Keratinocyte (primary cell): ENCODE data around the gene SIGLEC5. TPM values are rescaled to one million over a fixed set of nuclear protein-coding genes. Genes with fewer than 3 reads are reported as not detected.

Source experiments
- DNase-seq: peaks from one replicate; pipeline ENCODE4 v3.0.0-alpha.2; 2011; ENCODE audit warnings: low read depth, missing footprints, low spot score
- FAIRE-seq: peaks from 2 replicates; lab custom pipeline; 2011; peaks lifted over from hg19 to GRCh38; lab: Jason Lieb, UNC
- H2AFZ ChIP-seq: 2 replicates; pipeline ENCODE4 v1.6.0; 2012; ENCODE audit warnings: low read length, control low read depth, inconsistent platforms; ENCODE audit not compliant: control insufficient read depth
- H3K27ac ChIP-seq: 2 replicates; pipeline ENCODE4 v1.5.1; 2011; ENCODE audit warnings: low read length; ENCODE audit not compliant: control insufficient read depth, insufficient read depth
- H3K27me3 ChIP-seq: 3 replicates; pipeline ENCODE4 v1.6.0; 2011; ENCODE audit warnings: low read length; ENCODE audit not compliant: control insufficient read depth, insufficient read depth; ENCODE audit errors: extremely low read depth
- H3K36me3 ChIP-seq, 2 experiments: 2 replicates in 1 of 2; 3 replicates in 1 of 2; pipeline ENCODE4 v1.5.1; 2011; ENCODE audit warnings: low read length in 2 of 2, mild to moderate bottlenecking in 1 of 2; ENCODE audit not compliant: control insufficient read depth in 2 of 2, insufficient read depth in 2 of 2; ENCODE audit errors: extremely low read depth in 1 of 2
- H3K4me1 ChIP-seq: 3 replicates; pipeline ENCODE4 v1.5.1; 2011; ENCODE audit warnings: low read length; ENCODE audit not compliant: control insufficient read depth, insufficient read depth; ENCODE audit errors: extremely low read depth
- H3K4me2 ChIP-seq: 3 replicates; pipeline ENCODE4 v1.6.0; 2011; ENCODE audit warnings: low read depth, low read length; ENCODE audit not compliant: control insufficient read depth, insufficient read depth; ENCODE audit errors: extremely low read depth
- H3K4me3 ChIP-seq, 3 experiments: fragments of 200-600 bp in 1 of 3; sonication (generic) in 1 of 3; 2 replicates in 2 of 3; 3 replicates in 1 of 3; pipeline ENCODE4 v1.5.1; 2011 to 2016; ENCODE audit warnings: low read length in 3 of 3, mild to moderate bottlenecking in 3 of 3, control low read depth in 2 of 3, inconsistent platforms in 1 of 3, low read depth in 1 of 3, mixed read lengths in 1 of 3, mixed run types in 1 of 3, moderate library complexity in 1 of 3; ENCODE audit not compliant: control insufficient read depth in 2 of 3, insufficient read depth in 2 of 3; ENCODE audit errors: extremely low read depth in 1 of 3
- H3K79me2 ChIP-seq: 2 replicates; pipeline ENCODE4 v1.6.0; 2012; ENCODE audit warnings: low read length; ENCODE audit not compliant: control insufficient read depth, insufficient read depth
- H3K9ac ChIP-seq: 3 replicates; pipeline ENCODE4 v1.6.0; 2011; ENCODE audit warnings: low read length; ENCODE audit not compliant: control insufficient read depth, insufficient read depth; ENCODE audit errors: extremely low read depth
- H3K9me1 ChIP-seq: 3 replicates; pipeline ENCODE4 v1.6.0; 2011; ENCODE audit warnings: low read length; ENCODE audit not compliant: control insufficient read depth, insufficient read depth; ENCODE audit errors: extremely low read depth
- H3K9me3 ChIP-seq: 2 replicates; pipeline ENCODE4 v1.5.1; 2012; ENCODE audit warnings: low read depth, low read length; ENCODE audit not compliant: control insufficient read depth
- H4K20me1 ChIP-seq: 3 replicates; pipeline ENCODE4 v1.6.0; 2011; ENCODE audit warnings: low read length; ENCODE audit not compliant: control insufficient read depth, insufficient read depth; ENCODE audit errors: extremely low read depth
- CTCF ChIP-seq, 3 experiments: IDR thresholded peaks in 1 of 3; conservative IDR thresholded peaks in 1 of 3; optimal IDR thresholded peaks in 1 of 3; 2 replicates in 2 of 3; 3 replicates in 1 of 3; pipeline versions ENCODE3 to v1.5.1; 2011; ENCODE audit warnings: low read length in 3 of 3, mild to moderate bottlenecking in 3 of 3, moderate library complexity in 2 of 3, control low read depth in 1 of 3, inconsistent platforms in 1 of 3; ENCODE audit not compliant: insufficient read depth in 2 of 3; ENCODE audit errors: extremely low read depth in 1 of 3
- EZH2 ChIP-seq: IDR thresholded peaks from one replicate; pipeline ENCODE4 v1.6.1; 2012; ENCODE audit warnings: inconsistent platforms, mild to moderate bottlenecking, low read length, moderate library complexity
- dilution Hi-C: fragments of 300-500 bp; cut with MboI; formaldehyde crosslinking; loops from one replicate; pipeline ENCODE4 v1.7.0; 2020; ENCODE audit warnings: low sequenced_read_pairs; ENCODE audit not compliant: extremely low pct_ligation_motif_present
- polyA plus RNA-seq, 5 experiments: library from polyadenylated mRNA; depleted of rRNA in 3 of 5; stranded (reverse) in 3 of 5; stranded (forward) in 1 of 5; unstranded in 1 of 5; fragments of >200 nt; gene quantifications; 1 replicate in 1 of 5; 2 replicates in 3 of 5; 3 replicates in 1 of 5; pipeline versions ENCODE4 v1.2.1 to v1.2.3, GENCODE V29; 2011 to 2012; ENCODE audit warnings: missing spikeins in 2 of 5, low read depth in 1 of 5, low replicate concordance in 1 of 5

Gene SIGLEC5
- polyA plus RNA-seq, 1 donor (not counting 4 experiments of a cell fraction or from before 2014, with no cell fraction given), result not detected

- H3K4me2 ChIP-seq, result no peak overlapping the region
- H3K36me3 ChIP-seq, result no peaks in the 10 kb centered on the region
- no peaks in the 10 kb centered on the region for H3K4me1 ChIP-seq
- no peaks in the 10 kb centered on the region for H4K20me1 ChIP-seq
- no peaks in the 10 kb centered on the region for H3K9me1 ChIP-seq
- no peak overlapping the region for H3K27ac ChIP-seq
- H2AFZ ChIP-seq, result no peak overlapping the region
- TF ChIP-seq EZH2, result no peak
- TF ChIP-seq CTCF (optimal IDR thresholded peaks at IDR 0.05 in 1 of 3, IDR thresholded peaks at IDR 0.05 in 1 of 3, conservative IDR thresholded peaks at IDR 0.05 in 1 of 3; ENCODE audit: extremely low read depth in 1 of 3, insufficient read depth in 2 of 3, low read length in 3 of 3), result no peak
- H3K27me3 ChIP-seq, result no peaks in the 10 kb centered on the region
- H3K79me2 ChIP-seq, result no peaks in the 10 kb centered on the region
- no peak overlapping the region for H3K4me3 ChIP-seq
- no peaks in the 10 kb centered on the region for H3K9me3 ChIP-seq
- DNase-seq (no peak), FAIRE-seq (no peak)
- dilution Hi-C loops, result no loop called here
- no peak overlapping the region for H3K9ac ChIP-seq
Measured at GRCh38 chr19:51614789-51615188, 15.4 kb downstream of the SIGLEC5 start.

GRCh38 chr19:51610576-51610975 is 19.6 kb downstream of the SIGLEC5 start:
- Histone ChIP-seq H3K79me2 (no peaks in the 10 kb centered on the region), H3K27ac (no peak overlapping the region), H3K4me3 (no peak overlapping the region), H3K9ac (no peak overlapping the region), H3K4me1 (no peaks in the 10 kb centered on the region), H3K9me3 (no peaks in the 10 kb centered on the region), H3K4me2 (no peak overlapping the region), H3K27me3 (no peaks in the 10 kb centered on the region), H3K36me3 (no peaks in the 10 kb centered on the region), H4K20me1 (no peaks in the 10 kb centered on the region), H2AFZ (no peak overlapping the region), H3K9me1 (no peaks in the 10 kb centered on the region)
- TF ChIP-seq CTCF (optimal IDR thresholded peaks at IDR 0.05 in 1 of 3, IDR thresholded peaks at IDR 0.05 in 1 of 3, conservative IDR thresholded peaks at IDR 0.05 in 1 of 3; ENCODE audit: extremely low read depth in 1 of 3, insufficient read depth in 2 of 3, low read length in 3 of 3) (no peak), EZH2 (no peak)
- dilution Hi-C loops, result no loop called here
- DNase-seq (no peak), FAIRE-seq (no peak)
